HEK293T (cell line): ENCODE results near the gene EIF2S1.

Experiments
- BHLHE40 ChIP-seq: fragments of 450-650 bp; IDR thresholded peaks from 2 replicates; pipeline ENCODE4 v1.6.1; 2016; ENCODE audit warnings: mild to moderate bottlenecking, moderate library complexity, borderline replicate concordance
- ELF4 ChIP-seq: fragments of 450-650 bp; IDR thresholded peaks from 2 replicates; pipeline ENCODE4 v1.6.1; 2017; ENCODE audit warnings: antibody characterized with exemption
- SP1 ChIP-seq: fragments of 450-650 bp; IDR thresholded peaks from 2 replicates; pipeline ENCODE4 v1.6.1; 2017

DNA sequence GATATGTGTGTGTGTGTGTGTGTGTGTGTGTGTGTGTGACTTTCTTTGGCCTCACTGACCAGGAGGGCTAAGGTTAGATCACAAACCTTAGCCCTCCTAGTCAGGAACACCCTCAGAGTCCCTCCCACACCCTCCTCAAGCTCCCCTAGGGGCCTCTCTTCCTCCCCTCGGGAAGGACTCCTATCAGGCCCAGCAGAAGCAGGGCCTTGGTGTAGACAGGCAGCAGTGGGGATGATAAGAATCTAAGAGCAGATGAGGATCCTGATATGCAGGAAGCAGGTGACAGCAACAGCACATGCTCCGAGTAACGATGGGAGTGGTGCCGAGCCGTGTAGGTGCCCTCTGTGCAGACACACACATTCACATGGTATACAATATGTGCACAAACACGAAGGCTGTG lies 31.1 kb downstream of the EIF2S1 start:
- TF ChIP-seq BHLHE40 (no peak), ELF4 (no peak), SP1 (no peak)
